Hematopoietic multipotent progenitor cell treated with erythropoietin and hydrocortisone succinate and interleukin-3 and kit ligand, for 17 days (in vitro differentiated cells): ENCODE results near the gene AP1G1.
"Not testable (repeated sequence)": the region's sequence is repeated elsewhere in the genome, so short reads cannot be mapped to it uniquely, and the experiment has no call there.

Experiments used
- DNase-seq: peaks from one replicate; pipeline ENCODE4 v3.0.0-alpha.2; 2015; ENCODE audit warnings: low spot score

Gene AP1G1

GRCh38 chr16:71700831-71701230 is 107.8 kb downstream of the AP1G1 start:
- no peak for DNase-seq

- DNase-seq: no peak
These were observed 110.1 kb downstream of the AP1G1 start for GRCh38 chr16:71698491-71698890.

GRCh38 chr16:71693164-71693563 is 115.5 kb downstream of the AP1G1 start:
- DNase-seq: no peak

GRCh38 chr16:71689901-71690300 is 118.7 kb downstream of the AP1G1 start:
- DNase-seq: no peak

- DNase-seq: no peak
These were observed 120.8 kb downstream of the AP1G1 start for GRCh38 chr16:71687861-71688260.

GRCh38 chr16:71684280-71684679 is 124.4 kb downstream of the AP1G1 start:
- not testable (repeated sequence) for DNase-seq

GRCh38 chr16:71681360-71681759 is 127.3 kb downstream of the AP1G1 start:
- no peak for DNase-seq
